HepG2 (cell line): ENCODE results near the gene CPM. TPM values are rescaled to one million over a fixed set of nuclear protein-coding genes. Genes with fewer than 3 reads are reported as not detected.

Source experiments
- ATAC-seq: fragments of 200-7000 bp; cut with Tn5 transposase; 3 replicates; pipeline ENCODE4 v1.9.1; 2020; ENCODE audit warnings: mild to moderate bottlenecking, moderate library complexity
- BruUV-seq: library from RNA; stranded (reverse); fragments of 400-500 nt; replicated peaks from 2 replicates; lab custom pipeline; 2021; lab: Mats Ljungman, UMichigan
- CTCF ChIA-PET: fragments of 300-600 bp; formaldehyde crosslinking; extraction: SDS; loops from one replicate; lab custom pipeline; 2021; ENCODE audit warnings: low total read pairs, inconsistent platforms, low intra/inter-chr PET ratio; lab: Yijun Ruan, JAX
- POLR2A ChIA-PET: fragments of 350-600 bp; sonication (Branson Sonifier 250); formaldehyde crosslinking; loops from one replicate; lab custom pipeline; 2020; ENCODE audit warnings: antibody characterized with exemption, inconsistent platforms; lab: Yijun Ruan, JAX
- DNase-seq: peaks from one replicate; pipeline ENCODE4 v3.0.0-alpha.2; 2015; ENCODE audit warnings: low spot score
- FAIRE-seq: peaks from 3 replicates; lab custom pipeline; 2011; peaks lifted over from hg19 to GRCh38; lab: Jason Lieb, UNC
- H2AFZ ChIP-seq: one replicate; pipeline ENCODE4 v1.6.1; 2011; ENCODE audit warnings: low read length, inconsistent platforms
- H3K27ac ChIP-seq: fragments of 300-600 bp; 3 replicates; pipeline ENCODE4 v1.8.0; 2011; ENCODE audit warnings: mixed run types, mild to moderate bottlenecking, mixed read lengths, low read length, inconsistent platforms; ENCODE audit not compliant: insufficient read depth; ENCODE audit errors: extremely low read length
- H3K27me3 ChIP-seq, 2 experiments: fragments of 200-600 bp in 1 of 2; 2 replicates in 1 of 2; 3 replicates in 1 of 2; pipeline versions ENCODE4 v1.6.0 to v1.8.0; 2011; ENCODE audit warnings: low read length in 2 of 2, mild to moderate bottlenecking in 2 of 2, moderate library complexity in 2 of 2, inconsistent platforms in 1 of 2; ENCODE audit not compliant: insufficient read depth in 2 of 2, control insufficient read depth in 1 of 2
- H3K36me3 ChIP-seq, 2 experiments: fragments of 200-600 bp in 1 of 2; replicated peaks in 1 of 2; 2 replicates in 1 of 2; 3 replicates in 1 of 2; pipeline versions ENCODE4 v1.5.1 to v1.8.0; 2011; ENCODE audit warnings: low read length in 2 of 2, inconsistent platforms in 1 of 2; ENCODE audit not compliant: insufficient read depth in 2 of 2, control insufficient read depth in 1 of 2
- H3K4me1 ChIP-seq: 2 replicates; pipeline ENCODE4 v1.5.1; 2012; ENCODE audit warnings: low read length, inconsistent platforms; ENCODE audit not compliant: insufficient read depth
- H3K4me2 ChIP-seq: 2 replicates; pipeline ENCODE4 v1.6.0; 2011; ENCODE audit warnings: low read depth, low read length, inconsistent platforms
- H3K4me3 ChIP-seq, 3 experiments: fragments of 200-600 bp in 1 of 3; sonication (generic), shearing (Covaris generic) in 1 of 3; replicated peaks in 1 of 3; 2 replicates each; pipeline ENCODE4 v1.5.1; 2011 to 2016; ENCODE audit warnings: low read length in 3 of 3, inconsistent platforms in 2 of 3, low read depth in 2 of 3, mild to moderate bottlenecking in 2 of 3, control low read depth in 1 of 3, mixed read lengths in 1 of 3; ENCODE audit not compliant: insufficient read depth in 1 of 3
- H3K79me2 ChIP-seq: one replicate; pipeline ENCODE4 v1.6.1; 2011; ENCODE audit warnings: low read length, inconsistent platforms; ENCODE audit not compliant: insufficient read depth
- H3K9ac ChIP-seq: 2 replicates; pipeline ENCODE4 v1.6.0; 2011; ENCODE audit warnings: mild to moderate bottlenecking, low read depth, low read length, inconsistent platforms; ENCODE audit not compliant: insufficient read depth
- H3K9me3 ChIP-seq: 2 replicates; pipeline ENCODE4 v1.5.1; 2012; ENCODE audit warnings: mild to moderate bottlenecking, low read length
- H4K20me1 ChIP-seq: 2 replicates; pipeline ENCODE4 v1.6.0; 2011; ENCODE audit warnings: inconsistent platforms, mild to moderate bottlenecking, low read length, moderate library complexity; ENCODE audit not compliant: insufficient read depth
- ARNT ChIP-seq: fragments of 450-650 bp; IDR thresholded peaks from 2 replicates; pipeline ENCODE4 v1.6.1; 2017
- ATF1 ChIP-seq: IDR thresholded peaks from 2 replicates; pipeline ENCODE4 v1.6.1; 2016; ENCODE audit warnings: mild to moderate bottlenecking, control low read depth
- HINFP ChIP-seq: sonication (generic); formaldehyde crosslinking; IDR thresholded peaks from 2 replicates; pipeline ENCODE4 v1.4.0; 2020; ENCODE audit warnings: low read depth, mild to moderate bottlenecking, missing genetic modification reagents
- HNRNPLL ChIP-seq: fragments of 200-400 bp; formaldehyde crosslinking; IDR thresholded peaks from 2 replicates; pipeline ENCODE4 v1.6.1; 2017; ENCODE audit warnings: mild to moderate bottlenecking, low read depth, low read length; ENCODE audit not compliant: poor library complexity, severe bottlenecking
- NR1H2 ChIP-seq: sonication (generic); formaldehyde crosslinking; IDR thresholded peaks from 2 replicates; pipeline ENCODE4 v1.8.1; 2022; ENCODE audit warnings: low read depth, missing genetic modification reagents, borderline replicate concordance
- SALL2 ChIP-seq: sonication (generic); formaldehyde crosslinking; IDR thresholded peaks from 2 replicates; pipeline ENCODE4 v1.8.1; 2023; ENCODE audit warnings: mild to moderate bottlenecking, missing genetic modification reagents, inconsistent platforms
- SAP130 ChIP-seq: IDR thresholded peaks from 2 replicates; pipeline ENCODE4 v1.6.1; 2016; ENCODE audit warnings: low read depth
- SMAD3 ChIP-seq: sonication (generic); formaldehyde crosslinking; IDR thresholded peaks from 2 replicates; pipeline ENCODE4 v1.4.0; 2020; ENCODE audit warnings: missing genetic modification reagents
- SNAPC4 ChIP-seq: sonication (generic); formaldehyde crosslinking; IDR thresholded peaks from 2 replicates; pipeline ENCODE4 v1.4.0; 2020; ENCODE audit warnings: mild to moderate bottlenecking, missing genetic modification reagents
- ZFAT ChIP-seq: sonication (generic); formaldehyde crosslinking; conservative IDR thresholded peaks from 2 replicates; pipeline ENCODE4 v1.8.1; 2023; ENCODE audit warnings: missing genetic modification reagents, inconsistent platforms
- ZFY ChIP-seq: sonication (generic); formaldehyde crosslinking; IDR thresholded peaks from 2 replicates; pipeline ENCODE4 v1.4.0; 2020; ENCODE audit warnings: missing genetic modification reagents
- ZNF224 ChIP-seq: sonication (generic); formaldehyde crosslinking; IDR thresholded peaks from 2 replicates; pipeline ENCODE4 v1.5.0; 2020; ENCODE audit warnings: mild to moderate bottlenecking, missing genetic modification reagents
- ZNF451 ChIP-seq: sonication (generic); formaldehyde crosslinking; IDR thresholded peaks from 2 replicates; pipeline ENCODE4 v1.5.0; 2020; ENCODE audit warnings: mild to moderate bottlenecking, missing genetic modification reagents
- ZNF747 ChIP-seq: sonication (generic); formaldehyde crosslinking; IDR thresholded peaks from 2 replicates; pipeline ENCODE4 v1.8.1; 2023; ENCODE audit warnings: missing genetic modification reagents, mild to moderate bottlenecking, borderline replicate concordance
- ZNF775 ChIP-seq: sonication (generic); formaldehyde crosslinking; IDR thresholded peaks from 2 replicates; pipeline ENCODE4 v1.4.0; 2020; ENCODE audit warnings: missing genetic modification reagents, mild to moderate bottlenecking, moderate library complexity, borderline replicate concordance
- WGBS: methylation state at CpG from one replicate; pipeline ENCODE4 v1.1.6; 2017; ENCODE audit warnings: low lambda C conversion rate; 5-methylcytosine and 5-hydroxymethylcytosine counted together
- in situ Hi-C: cut with HindIII; loops from 2 replicates; pipeline ENCODE4 v1.10.0; 2017; ENCODE audit warnings: low pct_unique_long_range_greater_than_20kb; ENCODE audit not compliant: extremely low pct_ligation_motif_present
- intact Hi-C: fragments of 100-400 bp; cut with micrococcal nuclease; formaldehyde crosslinking; loops from one replicate; pipeline ENCODE4 v1.10.0; 2022; ENCODE audit not compliant: unreplicated experiment
- polyA plus RNA-seq, 8 experiments: library from polyadenylated mRNA; depleted of rRNA in 3 of 8; stranded (reverse) in 7 of 8; unstranded in 1 of 8; fragments of >200 nt; fragmentation: Illumina TruSeq in 4 of 8; extraction: Trizol in 4 of 8; gene quantifications; 2 replicates each; pipeline versions ENCODE4 v1.2.1 to v1.2.3, GENCODE V29; 2011 to 2016; ENCODE audit warnings: low read depth in 4 of 8, missing spikeins in 1 of 8, mixed read lengths in 1 of 8; ENCODE audit not compliant: insufficient read depth in 1 of 8
- total RNA-seq, 5 experiments: library from RNA; depleted of rRNA; stranded (reverse); fragments of >200 nt; fragmentation: Illumina TruSeq; extraction: Trizol; gene quantifications; 2 replicates each; pipeline ENCODE4 v1.2.3, GENCODE V29; 2016; ENCODE audit warnings: low read depth in 1 of 5

The CPM gene
- total and polyA plus RNA-seq, 2 of the 13 experiments (the other 11 are each of a cell fraction or from before 2014, with no cell fraction given): not detected

- 7% methylated on average over 2 of the region's 2 CpGs for WGBS
- Histone ChIP-seq H3K36me3 (no peaks in the 10 kb centered on the region), H3K79me2 (no peaks in the 10 kb centered on the region), H4K20me1 (no peaks in the 10 kb centered on the region), H3K4me3 (no peak overlapping the region), H3K9me3 (no peaks in the 10 kb centered on the region), H3K27ac (no peak overlapping the region), H3K4me1 (peaks cover 49% of the 10 kb centered on the region), H3K4me2 (no peak overlapping the region), H3K9ac (no peak overlapping the region), H3K27me3 (no peaks in the 10 kb centered on the region), H2AFZ (no peak overlapping the region)
- ChIA-PET POLR2A (no interaction called here), CTCF (no interaction called here)
- in situ Hi-C loops: no loop called here
- FAIRE-seq (no peak), ATAC-seq (no peak), DNase-seq (no peak)
- intact Hi-C loops: no loop called here
- BruUV-seq: no TSS peak
- TF ChIP-seq ZNF775 (CRISPR knock-in tag) (no peak), ZFAT (CRISPR knock-in tag) (no peak), SALL2 (CRISPR knock-in tag) (no peak), HINFP (CRISPR knock-in tag) (no peak), ZNF224 (CRISPR knock-in tag) (no peak), SMAD3 (CRISPR knock-in tag) (no peak), HNRNPLL (no peak), ZNF747 (CRISPR knock-in tag) (no peak), ATF1 (CRISPR knock-in tag) (no peak), SNAPC4 (no peak), ZNF451 (CRISPR knock-in tag) (no peak), SAP130 (CRISPR knock-in tag) (no peak), NR1H2 (CRISPR knock-in tag) (no peak), ARNT (no peak), ZFY (no peak)
These were observed 32.7 kb downstream of the CPM start for GRCh38 chr12:68900241-68900640.
